A673 (cell line): ENCODE measurements around the gene PYROXD2. TPM values are rescaled to one million over a fixed set of nuclear protein-coding genes. Genes with fewer than 3 reads are reported as not detected.

ENCODE experiments used
- BruUV-seq: library from RNA; stranded (reverse); fragments of 400-500 nt; replicated peaks from 2 replicates; lab custom pipeline; 2021; lab: Mats Ljungman, UMichigan
- CTCF ChIA-PET: fragments of 300-600 bp; sonication (Branson Sonifier 250); formaldehyde crosslinking; loops from one replicate; lab custom pipeline; 2022; ENCODE audit warnings: antibody characterized with exemption; lab: Charles Lee
- POLR2A ChIA-PET: fragments of 300-600 bp; sonication (Branson Sonifier 250); formaldehyde crosslinking; loops from one replicate; lab custom pipeline; 2022; ENCODE audit warnings: antibody characterized with exemption; ENCODE audit not compliant: low non-redundant PET; lab: Charles Lee
- DNase-seq: peaks from one replicate; pipeline ENCODE4 v3.0.0-alpha.2; 2015; ENCODE audit warnings: low spot score
- H3K27ac ChIP-seq: fragments of 200-600 bp; sonication (generic); 2 replicates; pipeline ENCODE4 v1.5.1; 2016; ENCODE audit warnings: mixed run types, low read depth, mild to moderate bottlenecking, mixed read lengths, antibody characterized with exemption, low read length; ENCODE audit not compliant: poor library complexity, severe bottlenecking
- H3K27me3 ChIP-seq: fragments of 200-600 bp; sonication (generic); replicated peaks from 2 replicates; pipeline ENCODE4 v1.6.1; 2017; ENCODE audit warnings: mixed run types, low read depth, mild to moderate bottlenecking, mixed read lengths, antibody characterized with exemption, low read length; ENCODE audit not compliant: insufficient read depth, poor library complexity
- H3K36me3 ChIP-seq: fragments of 200-600 bp; sonication (generic); 2 replicates; pipeline ENCODE4 v1.6.1; 2016; ENCODE audit warnings: mixed run types, mild to moderate bottlenecking, mixed read lengths, antibody characterized with exemption, low read length; ENCODE audit not compliant: insufficient read depth, poor library complexity, severe bottlenecking
- H3K4me1 ChIP-seq: fragments of 200-600 bp; sonication (generic); 2 replicates; pipeline ENCODE4 v1.6.1; 2017; ENCODE audit warnings: mixed run types, mild to moderate bottlenecking, mixed read lengths, antibody characterized with exemption, low read length; ENCODE audit not compliant: insufficient read depth, poor library complexity, severe bottlenecking
- H3K4me3 ChIP-seq: fragments of 200-600 bp; sonication (generic); 2 replicates; pipeline ENCODE4 v1.5.1; 2016; ENCODE audit warnings: low read depth, mixed run types, mild to moderate bottlenecking, mixed read lengths, low read length; ENCODE audit not compliant: poor library complexity, severe bottlenecking
- H3K9me3 ChIP-seq: fragments of 200-600 bp; sonication (generic); 2 replicates; pipeline ENCODE4 v1.6.1; 2016; ENCODE audit warnings: mixed run types, low read depth, mild to moderate bottlenecking, mixed read lengths, antibody characterized with exemption, low read length; ENCODE audit not compliant: poor library complexity, severe bottlenecking
- CTCF ChIP-seq: fragments of 300-800, 200-600 bp; sonication (generic); conservative IDR thresholded peaks from 2 replicates; pipeline ENCODE4 v1.5.1; 2017; ENCODE audit warnings: low read depth, mild to moderate bottlenecking, antibody characterized with exemption, low read length, moderate library complexity, mixed read lengths
- EZH2 ChIP-seq: fragments of 200-600 bp; sonication (generic); IDR thresholded peaks from 2 replicates; pipeline ENCODE4 v1.6.1; 2017; ENCODE audit warnings: borderline replicate concordance, low read depth, mild to moderate bottlenecking, mixed read lengths, antibody characterized with exemption, low read length; ENCODE audit not compliant: poor library complexity, severe bottlenecking
- intact Hi-C: fragments of 100-400 bp; cut with micrococcal nuclease; formaldehyde crosslinking; loops from one replicate; pipeline ENCODE4 v1.10.0; 2022; ENCODE audit not compliant: unreplicated experiment
- total RNA-seq: library from RNA; stranded (reverse); gene quantifications from 2 replicates; pipeline ENCODE4 v1.2.3, GENCODE V29; 2021

Gene PYROXD2
- total RNA-seq, 1 experiment from 2014 or later = 4.0 TPM

- no peak for DNase-seq
- TF ChIP-seq CTCF = no peak
- no peak for TF ChIP-seq EZH2
- H3K4me3 ChIP-seq = no peak overlapping the region
- POLR2A ChIA-PET = no interaction called here
- no peaks in the 10 kb centered on the region for H3K36me3 ChIP-seq
- no peaks in the 10 kb centered on the region for H3K27me3 ChIP-seq
- no peak overlapping the region for H3K27ac ChIP-seq
- no TSS peak for BruUV-seq
- intact Hi-C loops = no loop called here
- H3K4me1 ChIP-seq = no peaks in the 10 kb centered on the region
- CTCF ChIA-PET = no interaction called here
- H3K9me3 ChIP-seq = no peaks in the 10 kb centered on the region
Observed at GRCh38 chr10:98366062-98366530, 48.9 kb downstream of the PYROXD2 start.

- intact Hi-C loops = no loop called here
- TF ChIP-seq EZH2 (no peak), CTCF (no peak)
- no peak for DNase-seq
- no peaks in the 10 kb centered on the region for H3K36me3 ChIP-seq
- no TSS peak for BruUV-seq
- H3K9me3 ChIP-seq = no peaks in the 10 kb centered on the region
- POLR2A ChIA-PET = no interaction called here
- no peak overlapping the region for H3K4me3 ChIP-seq
- no peaks in the 10 kb centered on the region for H3K27me3 ChIP-seq
- CTCF ChIA-PET = no interaction called here
- no peak overlapping the region for H3K27ac ChIP-seq
- no peaks in the 10 kb centered on the region for H3K4me1 ChIP-seq
Observed at GRCh38 chr10:98365406-98366061, 49.4 kb downstream of the PYROXD2 start.

- Histone ChIP-seq H3K27ac (no peak overlapping the region), H3K9me3 (no peaks in the 10 kb centered on the region), H3K27me3 (no peaks in the 10 kb centered on the region), H3K36me3 (no peaks in the 10 kb centered on the region), H3K4me3 (no peak overlapping the region), H3K4me1 (no peaks in the 10 kb centered on the region)
- no peak for DNase-seq
- TF ChIP-seq CTCF (no peak), EZH2 (no peak)
- ChIA-PET CTCF (no interaction called here), POLR2A (no interaction called here)
- intact Hi-C loops = no loop called here
- BruUV-seq = no TSS peak
Observed at GRCh38 chr10:98364432-98365102, 50.4 kb downstream of the PYROXD2 start.
